Erythroblast (primary cell): ENCODE results near the gene TIAL1.

ENCODE experiments used
- GATA1 ChIP-seq: IDR thresholded peaks from 2 replicates; pipeline ENCODE4 v1.6.1; 2011; ENCODE audit warnings: low read depth, mild to moderate bottlenecking, control low read depth, low read length, moderate library complexity
- POLR2A ChIP-seq: IDR thresholded peaks from 2 replicates; pipeline ENCODE4 v1.6.1; 2011; ENCODE audit warnings: mild to moderate bottlenecking, low read length

GRCh38 chr10:119540038-119540437, 56.7 kb downstream of the TIAL1 start:
- TF ChIP-seq POLR2A (no peak), GATA1 (no peak)
